Calu3 (cell line): ENCODE measurements around the gene UROC1. TPM values are rescaled to one million over a fixed set of nuclear protein-coding genes. Genes with fewer than 3 reads are reported as not detected.

Experiments
- BruUV-seq: library from RNA; stranded (reverse); fragments of 400-500 nt; replicated peaks from 2 replicates; lab custom pipeline; 2021; lab: Mats Ljungman, UMichigan
- CTCF ChIA-PET: fragments of 300-600 bp; sonication (Branson Sonifier 250); formaldehyde crosslinking; loops from one replicate; lab custom pipeline; 2022; ENCODE audit warnings: antibody characterized with exemption; lab: Charles Lee
- DNase-seq: peaks from one replicate; pipeline ENCODE4 v3.0.0; 2022
- H3K27ac Mint-ChIP-seq: one replicate; pipeline ENCODE4 v1.8.0; 2022; ENCODE audit warnings: mixed read lengths; ENCODE audit not compliant: unreplicated experiment
- H3K27me3 Mint-ChIP-seq: one replicate; pipeline ENCODE4 v1.8.0; 2022; ENCODE audit warnings: mixed read lengths; ENCODE audit not compliant: unreplicated experiment
- H3K36me3 Mint-ChIP-seq: one replicate; pipeline ENCODE4 v1.8.0; 2022; ENCODE audit warnings: mild to moderate bottlenecking, moderate library complexity, mixed read lengths; ENCODE audit not compliant: insufficient read depth, unreplicated experiment
- H3K4me1 Mint-ChIP-seq: one replicate; pipeline ENCODE4 v1.8.0; 2022; ENCODE audit warnings: mild to moderate bottlenecking, low read depth, mixed read lengths; ENCODE audit not compliant: unreplicated experiment
- H3K4me3 Mint-ChIP-seq: one replicate; pipeline ENCODE4 v1.8.0; 2022; ENCODE audit warnings: mild to moderate bottlenecking, low read depth, moderate library complexity, mixed read lengths; ENCODE audit not compliant: unreplicated experiment
- H3K9me3 Mint-ChIP-seq: one replicate; pipeline ENCODE4 v1.8.0; 2022; ENCODE audit warnings: low read depth, mixed read lengths; ENCODE audit not compliant: unreplicated experiment
- intact Hi-C: fragments of 100-400 bp; cut with micrococcal nuclease; formaldehyde crosslinking; loops from one replicate; pipeline ENCODE4 v1.10.0; 2022; ENCODE audit not compliant: unreplicated experiment
- total RNA-seq: library from RNA; stranded (reverse); gene quantifications from 2 replicates; pipeline ENCODE4 v1.2.3, GENCODE V29; 2022
- TF ChIP-seq, protein P1 (sequence below): fragments of 200-600 bp; IDR thresholded peaks from one replicate; pipeline ENCODE4 v1.8.0; 2022; ENCODE audit warnings: antibody characterized with exemption; ENCODE audit not compliant: unreplicated experiment

The UROC1 gene
- total RNA-seq, 1 experiment from 2014 or later, result not detected

GRCh38 chr3:126498929-126499328, 18.6 kb downstream of the UROC1 start:
- Mint-ChIP-seq H3K9me3 (no peaks in the 10 kb centered on the region), H3K36me3 (no peaks in the 10 kb centered on the region), H3K4me1 (no peaks in the 10 kb centered on the region), H3K4me3 (no peak overlapping the region), H3K27ac (no peak overlapping the region), H3K27me3 (peaks cover 26% of the 10 kb centered on the region)
- no peak for DNase-seq
- no TSS peak for BruUV-seq
- TF ChIP-seq, protein P1, sequence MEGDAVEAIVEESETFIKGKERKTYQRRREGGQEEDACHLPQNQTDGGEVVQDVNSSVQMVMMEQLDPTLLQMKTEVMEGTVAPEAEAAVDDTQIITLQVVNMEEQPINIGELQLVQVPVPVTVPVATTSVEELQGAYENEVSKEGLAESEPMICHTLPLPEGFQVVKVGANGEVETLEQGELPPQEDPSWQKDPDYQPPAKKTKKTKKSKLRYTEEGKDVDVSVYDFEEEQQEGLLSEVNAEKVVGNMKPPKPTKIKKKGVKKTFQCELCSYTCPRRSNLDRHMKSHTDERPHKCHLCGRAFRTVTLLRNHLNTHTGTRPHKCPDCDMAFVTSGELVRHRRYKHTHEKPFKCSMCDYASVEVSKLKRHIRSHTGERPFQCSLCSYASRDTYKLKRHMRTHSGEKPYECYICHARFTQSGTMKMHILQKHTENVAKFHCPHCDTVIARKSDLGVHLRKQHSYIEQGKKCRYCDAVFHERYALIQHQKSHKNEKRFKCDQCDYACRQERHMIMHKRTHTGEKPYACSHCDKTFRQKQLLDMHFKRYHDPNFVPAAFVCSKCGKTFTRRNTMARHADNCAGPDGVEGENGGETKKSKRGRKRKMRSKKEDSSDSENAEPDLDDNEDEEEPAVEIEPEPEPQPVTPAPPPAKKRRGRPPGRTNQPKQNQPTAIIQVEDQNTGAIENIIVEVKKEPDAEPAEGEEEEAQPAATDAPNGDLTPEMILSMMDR, result no peak
- intact Hi-C loops, result no loop called here
- CTCF ChIA-PET, result interaction anchor here (1.5 kb wide), 1 partner anchor 27 kb away, joined by 3 read pairs; no protein-coding TSS in a partner anchor

DNA sequence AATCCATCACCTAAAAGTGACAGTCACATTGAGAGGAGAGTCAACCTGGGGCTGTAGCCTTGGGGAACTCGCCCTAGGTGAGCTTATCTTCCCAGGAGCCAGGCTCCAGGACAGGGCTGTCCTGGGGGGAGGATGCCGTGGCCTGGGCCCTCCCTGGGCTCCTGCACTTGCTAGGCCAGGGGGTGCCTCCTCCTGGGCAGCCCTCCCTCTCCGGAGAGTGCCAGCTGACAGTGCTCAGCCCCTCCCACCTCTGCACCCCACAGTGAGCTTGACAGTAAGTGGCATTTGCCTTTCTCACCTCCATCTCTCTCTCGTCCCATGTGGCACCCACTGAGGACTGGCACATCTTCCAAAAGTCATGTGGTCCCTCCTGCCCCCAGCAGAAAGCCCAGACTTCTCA, 19.1 kb downstream of the UROC1 start:
- Mint-ChIP-seq H3K9me3 (no peaks in the 10 kb centered on the region), H3K27me3 (peaks cover 31% of the 10 kb centered on the region), H3K36me3 (no peaks in the 10 kb centered on the region), H3K4me3 (no peak overlapping the region), H3K4me1 (no peaks in the 10 kb centered on the region), H3K27ac (no peak overlapping the region)
- CTCF ChIA-PET, result interaction anchor here (1.5 kb wide), 1 partner anchor 26 kb away, joined by 3 read pairs; no protein-coding TSS in a partner anchor
- intact Hi-C loops, result no loop called here
- no TSS peak for BruUV-seq
- TF ChIP-seq, protein P1, result no peak
- DNase-seq, result no peak

DNA sequence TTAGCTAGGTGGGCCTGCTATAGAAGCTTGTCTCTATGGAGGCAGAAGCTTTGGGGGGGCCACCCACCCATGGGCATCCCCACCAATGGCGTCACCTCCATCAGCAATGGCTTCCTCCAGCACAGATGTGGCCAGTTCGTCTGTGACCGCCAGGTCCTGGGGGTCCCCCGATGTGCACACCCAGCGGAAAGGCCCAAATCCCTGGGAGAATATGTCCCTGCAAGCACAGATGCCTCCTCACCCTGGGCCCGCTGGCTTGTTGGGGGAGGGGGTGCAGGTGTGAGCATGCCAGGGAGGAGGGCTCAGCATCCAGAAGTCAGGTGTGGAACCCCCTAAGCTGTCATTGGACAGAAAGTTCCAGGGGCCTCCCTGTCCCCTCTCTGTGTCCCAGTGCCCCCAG, 19.6 kb downstream of the UROC1 start:
- Mint-ChIP-seq H3K4me3 (no peak overlapping the region), H3K27ac (no peak overlapping the region), H3K27me3 (peaks cover 36% of the 10 kb centered on the region), H3K9me3 (no peaks in the 10 kb centered on the region), H3K4me1 (no peaks in the 10 kb centered on the region), H3K36me3 (no peaks in the 10 kb centered on the region)
- no peak for DNase-seq
- TF ChIP-seq, protein P1, result no peak
- CTCF ChIA-PET, result interaction anchor here (1.5 kb wide), 1 partner anchor 26 kb away, joined by 3 read pairs; no protein-coding TSS in a partner anchor
- intact Hi-C loops, result no loop called here
- no TSS peak for BruUV-seq

DNA sequence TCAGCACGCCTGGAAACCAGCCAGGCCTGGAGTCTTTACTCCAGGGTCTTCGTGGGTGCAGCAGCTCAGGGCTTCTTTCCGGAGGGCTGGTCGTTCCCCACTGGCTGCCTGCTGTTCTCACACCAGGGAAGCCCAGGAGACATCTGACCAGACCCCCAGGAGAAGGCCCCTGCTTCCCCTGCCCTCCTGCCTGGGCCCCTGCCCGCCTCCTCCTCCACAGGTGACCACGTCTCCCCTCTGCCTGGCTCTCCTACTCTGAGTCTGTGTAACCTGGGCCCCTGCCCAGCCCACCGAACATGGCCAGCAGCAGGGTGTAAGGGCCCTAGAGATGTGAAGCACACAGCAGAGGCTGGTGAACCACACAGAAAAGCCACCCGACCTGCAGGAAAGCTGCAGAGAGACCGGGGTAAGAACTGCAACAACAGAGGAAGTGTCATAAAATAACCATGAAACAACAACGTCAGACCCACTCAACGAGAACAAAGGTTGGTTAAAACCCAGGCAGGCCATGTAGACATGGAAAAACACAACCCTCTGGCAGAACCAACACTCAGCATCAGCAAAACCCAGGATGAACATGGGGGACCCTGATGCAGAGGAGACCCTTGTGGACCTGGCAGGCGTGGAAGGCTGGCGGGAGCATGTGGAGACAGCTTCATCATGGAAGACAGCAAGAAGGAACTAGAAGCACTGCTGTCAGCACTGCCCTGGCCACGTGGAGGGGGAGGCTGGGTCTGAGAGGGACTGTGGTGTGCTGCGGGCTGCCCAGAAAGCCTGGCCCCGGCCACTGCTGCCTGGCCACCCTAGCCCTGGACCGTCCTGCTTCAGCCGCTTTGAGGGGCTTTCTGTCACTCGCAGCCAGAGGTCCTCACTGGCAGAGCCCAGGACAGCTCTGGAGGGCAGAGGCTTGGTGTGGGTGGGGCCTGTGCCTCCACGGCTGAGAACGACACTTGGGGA, 20.4 kb downstream of the UROC1 start:
- Mint-ChIP-seq H3K4me1 (no peaks in the 10 kb centered on the region), H3K27ac (no peak overlapping the region), H3K9me3 (no peaks in the 10 kb centered on the region), H3K27me3 (peaks cover 39% of the 10 kb centered on the region), H3K4me3 (no peak overlapping the region), H3K36me3 (no peaks in the 10 kb centered on the region)
- CTCF ChIA-PET, result interaction anchor here (0.8 kb wide), 1 partner anchor 583 kb away, joined by 3 read pairs; no protein-coding TSS in a partner anchor
- TF ChIP-seq, protein P1, result no peak
- DNase-seq, result no peak
- BruUV-seq, result no TSS peak
- intact Hi-C loops, result no loop called here
